Caco-2 (cell line): ENCODE data around the gene PRKAG2. TPM values are rescaled to one million over a fixed set of nuclear protein-coding genes. Genes with fewer than 3 reads are reported as not detected.

Experiments used
- BruUV-seq: library from RNA; stranded (reverse); fragments of 400-500 nt; replicated peaks from 2 replicates; lab custom pipeline; 2021; lab: Mats Ljungman, UMichigan
- CTCF ChIA-PET: fragments of 300-600 bp; sonication (Branson Sonifier 250); formaldehyde crosslinking; loops from one replicate; lab custom pipeline; 2022; ENCODE audit warnings: antibody characterized with exemption; lab: Charles Lee
- POLR2A ChIA-PET: fragments of 300-600 bp; sonication (Branson Sonifier 250); formaldehyde crosslinking; loops from one replicate; lab custom pipeline; 2022; ENCODE audit warnings: antibody characterized with exemption; lab: Charles Lee
- DNase-seq, 2 experiments: peaks; one replicate each; pipeline versions ENCODE4 v3.0.0 to v3.0.0-alpha.2; 2020 to 2022
- H3K27me3 ChIP-seq: replicated peaks from 2 replicates; pipeline ENCODE4 v1.6.0; 2011; ENCODE audit warnings: low read length; ENCODE audit not compliant: control insufficient read depth, insufficient read depth
- H3K36me3 ChIP-seq: 2 replicates; pipeline ENCODE4 v1.5.1; 2011; ENCODE audit warnings: low read length; ENCODE audit not compliant: control insufficient read depth, insufficient read depth
- H3K4me1 ChIP-seq: fragments of 250-450 bp; sonication (Bioruptor Pico); 2 replicates; pipeline ENCODE4 v1.5.1; 2020; ENCODE audit warnings: mild to moderate bottlenecking
- H3K4me3 ChIP-seq: 2 replicates; pipeline ENCODE4 v1.5.1; 2011; ENCODE audit warnings: low read depth, mild to moderate bottlenecking, control low read depth, low read length
- H3K9me3 ChIP-seq: fragments of 250-450 bp; sonication (Bioruptor Pico); 2 replicates; pipeline ENCODE4 v1.5.1; 2020; ENCODE audit warnings: mild to moderate bottlenecking, moderate library complexity
- H3K27ac Mint-ChIP-seq: one replicate; pipeline ENCODE4 v1.8.0; 2022; ENCODE audit warnings: mixed read lengths; ENCODE audit not compliant: unreplicated experiment
- H3K27me3 Mint-ChIP-seq: one replicate; pipeline ENCODE4 v1.8.0; 2022; ENCODE audit warnings: mixed read lengths; ENCODE audit not compliant: insufficient read depth, unreplicated experiment
- H3K36me3 Mint-ChIP-seq: one replicate; pipeline ENCODE4 v1.8.0; 2022; ENCODE audit warnings: mild to moderate bottlenecking, mixed read lengths; ENCODE audit not compliant: insufficient read depth, unreplicated experiment
- H3K4me1 Mint-ChIP-seq: one replicate; pipeline ENCODE4 v1.8.0; 2022; ENCODE audit warnings: low read depth, mixed read lengths; ENCODE audit not compliant: unreplicated experiment
- H3K4me3 Mint-ChIP-seq: one replicate; pipeline ENCODE4 v1.8.0; 2022; ENCODE audit warnings: mild to moderate bottlenecking, moderate library complexity, mixed read lengths; ENCODE audit not compliant: unreplicated experiment
- H3K9me3 Mint-ChIP-seq: one replicate; pipeline ENCODE4 v1.8.0; 2022; ENCODE audit warnings: mixed read lengths; ENCODE audit not compliant: unreplicated experiment
- intact Hi-C: fragments of 100-400 bp; cut with micrococcal nuclease; formaldehyde crosslinking; loops from one replicate; pipeline ENCODE4 v1.10.0; 2022; ENCODE audit not compliant: unreplicated experiment
- total RNA-seq: library from RNA; stranded (reverse); gene quantifications from 2 replicates; pipeline ENCODE4 v1.2.3, GENCODE V29; 2022
- TF ChIP-seq, protein P1 (sequence below), 2 experiments: fragments of 200-600 bp in 1 of 2; IDR thresholded peaks; 1 replicate in 1 of 2; 2 replicates in 1 of 2; pipeline versions ENCODE4 v1.5.1 to v1.8.0; 2011 to 2022; ENCODE audit warnings: antibody characterized with exemption in 1 of 2, control low read depth in 1 of 2, inconsistent platforms in 1 of 2, low read depth in 1 of 2, low read length in 1 of 2, mild to moderate bottlenecking in 1 of 2, moderate library complexity in 1 of 2; ENCODE audit not compliant: insufficient read depth in 1 of 2, severe bottlenecking in 1 of 2, unreplicated experiment in 1 of 2

Gene PRKAG2
- total RNA-seq, 1 experiment from 2014 or later = 15.9 TPM

DNA sequence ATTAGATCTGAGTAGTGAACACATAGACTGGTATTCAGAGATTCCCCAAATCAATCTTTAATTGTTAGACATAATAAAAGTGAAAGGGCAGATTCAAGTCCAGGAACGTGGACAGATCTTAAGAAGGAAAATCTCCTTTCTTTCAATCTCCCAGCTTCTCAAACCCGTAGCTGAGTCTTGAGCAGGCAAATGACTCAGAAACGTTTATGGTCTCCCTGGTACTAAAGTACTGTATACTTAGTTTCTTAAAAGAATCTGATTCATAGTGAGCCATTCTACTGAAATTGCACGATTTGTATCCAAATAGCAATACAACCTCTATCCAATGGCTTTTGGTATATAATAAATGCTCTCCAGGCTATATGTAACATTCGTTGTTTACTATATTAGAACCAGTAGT is 216.8 kb downstream of the PRKAG2 start:
- no peaks in the 10 kb centered on the region for H3K27me3 ChIP-seq
- no peak for DNase-seq
- Mint-ChIP-seq H3K36me3 (no peaks in the 10 kb centered on the region), H3K9me3 (no peaks in the 10 kb centered on the region), H3K27me3 (no peaks in the 10 kb centered on the region), H3K4me3 (no peak overlapping the region), H3K27ac (no peak overlapping the region), H3K4me1 (no peaks in the 10 kb centered on the region)
- H3K4me1 ChIP-seq = no peaks in the 10 kb centered on the region
- BruUV-seq = no TSS peak
- no peak overlapping the region for H3K4me3 ChIP-seq
- TF ChIP-seq, protein P1, sequence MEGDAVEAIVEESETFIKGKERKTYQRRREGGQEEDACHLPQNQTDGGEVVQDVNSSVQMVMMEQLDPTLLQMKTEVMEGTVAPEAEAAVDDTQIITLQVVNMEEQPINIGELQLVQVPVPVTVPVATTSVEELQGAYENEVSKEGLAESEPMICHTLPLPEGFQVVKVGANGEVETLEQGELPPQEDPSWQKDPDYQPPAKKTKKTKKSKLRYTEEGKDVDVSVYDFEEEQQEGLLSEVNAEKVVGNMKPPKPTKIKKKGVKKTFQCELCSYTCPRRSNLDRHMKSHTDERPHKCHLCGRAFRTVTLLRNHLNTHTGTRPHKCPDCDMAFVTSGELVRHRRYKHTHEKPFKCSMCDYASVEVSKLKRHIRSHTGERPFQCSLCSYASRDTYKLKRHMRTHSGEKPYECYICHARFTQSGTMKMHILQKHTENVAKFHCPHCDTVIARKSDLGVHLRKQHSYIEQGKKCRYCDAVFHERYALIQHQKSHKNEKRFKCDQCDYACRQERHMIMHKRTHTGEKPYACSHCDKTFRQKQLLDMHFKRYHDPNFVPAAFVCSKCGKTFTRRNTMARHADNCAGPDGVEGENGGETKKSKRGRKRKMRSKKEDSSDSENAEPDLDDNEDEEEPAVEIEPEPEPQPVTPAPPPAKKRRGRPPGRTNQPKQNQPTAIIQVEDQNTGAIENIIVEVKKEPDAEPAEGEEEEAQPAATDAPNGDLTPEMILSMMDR (IDR thresholded peaks at IDR 0.05; ENCODE audit: insufficient read depth in 1 of 2, low read depth in 1 of 2, low read length in 1 of 2, severe bottlenecking in 1 of 2, unreplicated experiment in 1 of 2) = no peak
- intact Hi-C loops = no loop called here
- no peaks in the 10 kb centered on the region for H3K9me3 ChIP-seq
- no peaks in the 10 kb centered on the region for H3K36me3 ChIP-seq
- ChIA-PET CTCF (interaction anchor here (0.7 kb wide), 1 partner anchor 37 kb away, joined by 3 read pairs; no protein-coding TSS in a partner anchor), POLR2A (no interaction called here)

DNA sequence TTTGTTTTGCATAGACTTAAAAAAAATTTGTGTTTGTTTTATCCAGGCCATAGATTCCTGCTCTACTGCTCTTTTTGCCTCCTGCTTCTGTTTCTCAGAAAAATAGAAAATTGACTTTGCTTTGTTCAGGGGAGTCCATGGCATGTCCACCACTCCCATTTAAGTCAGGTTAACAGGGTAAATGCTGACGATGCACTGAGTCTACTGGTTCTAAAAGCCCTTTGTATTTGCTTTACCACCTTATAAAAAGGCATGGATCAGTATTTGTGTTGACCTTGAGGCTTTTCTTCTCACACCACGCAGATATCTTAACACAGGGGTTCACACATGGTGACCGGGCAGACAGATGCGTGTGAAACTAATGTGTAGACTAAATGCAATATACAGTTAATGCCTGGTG is 217.7 kb downstream of the PRKAG2 start:
- Mint-ChIP-seq H3K27me3 (no peaks in the 10 kb centered on the region), H3K9me3 (no peaks in the 10 kb centered on the region), H3K4me1 (no peaks in the 10 kb centered on the region), H3K36me3 (no peaks in the 10 kb centered on the region), H3K4me3 (no peak overlapping the region), H3K27ac (no peak overlapping the region)
- POLR2A ChIA-PET = no interaction called here
- intact Hi-C loops = no loop called here
- no peaks in the 10 kb centered on the region for H3K4me1 ChIP-seq
- no peak for DNase-seq
- CTCF ChIA-PET = interaction anchor here (0.6 kb wide), 1 partner anchor 12 kb away, joined by 3 read pairs; no protein-coding TSS in a partner anchor
- 0 out of 2 replicates have a peak, but pooled peaks cover 5% of the 10 kb centered on the region for H3K9me3 ChIP-seq
- no peaks in the 10 kb centered on the region for H3K27me3 ChIP-seq
- no peak overlapping the region for H3K4me3 ChIP-seq
- no peaks in the 10 kb centered on the region for H3K36me3 ChIP-seq
- TF ChIP-seq, protein P1 (IDR thresholded peaks at IDR 0.05; ENCODE audit: insufficient read depth in 1 of 2, low read depth in 1 of 2, low read length in 1 of 2, severe bottlenecking in 1 of 2, unreplicated experiment in 1 of 2) = no peak
- no TSS peak for BruUV-seq

GRCh38 chr7:151658778-151659177 is 218.1 kb downstream of the PRKAG2 start:
- no peak for DNase-seq
- H3K4me3 Mint-ChIP-seq = no peak overlapping the region
- no peaks in the 10 kb centered on the region for H3K27me3 ChIP-seq
- no TSS peak for BruUV-seq
- ChIA-PET CTCF (interaction anchor here (0.6 kb wide), 1 partner anchor 13 kb away, joined by 3 read pairs; no protein-coding TSS in a partner anchor), POLR2A (no interaction called here)
- no peaks in the 10 kb centered on the region for H3K4me1 Mint-ChIP-seq
- H3K9me3 Mint-ChIP-seq = no peaks in the 10 kb centered on the region
- no peak overlapping the region for H3K27ac Mint-ChIP-seq
- intact Hi-C loops = no loop called here
- no peaks in the 10 kb centered on the region for H3K36me3 Mint-ChIP-seq
- H3K4me1 ChIP-seq = no peaks in the 10 kb centered on the region
- H3K9me3 ChIP-seq = 0 out of 2 replicates have a peak, but pooled peaks cover 5% of the 10 kb centered on the region
- TF ChIP-seq, protein P1 (IDR thresholded peaks at IDR 0.05; ENCODE audit: insufficient read depth in 1 of 2, low read depth in 1 of 2, low read length in 1 of 2, severe bottlenecking in 1 of 2, unreplicated experiment in 1 of 2) = no peak
- H3K27me3 Mint-ChIP-seq = no peaks in the 10 kb centered on the region
- H3K36me3 ChIP-seq = no peaks in the 10 kb centered on the region
- H3K4me3 ChIP-seq = no peak overlapping the region
